Measurements from ENCODE around the gene CNMD.
"Not testable (repeated sequence)": the region's sequence is repeated elsewhere in the genome, so short reads cannot be mapped to it uniquely, and the experiment has no call there.

The CNMD gene

DNA sequence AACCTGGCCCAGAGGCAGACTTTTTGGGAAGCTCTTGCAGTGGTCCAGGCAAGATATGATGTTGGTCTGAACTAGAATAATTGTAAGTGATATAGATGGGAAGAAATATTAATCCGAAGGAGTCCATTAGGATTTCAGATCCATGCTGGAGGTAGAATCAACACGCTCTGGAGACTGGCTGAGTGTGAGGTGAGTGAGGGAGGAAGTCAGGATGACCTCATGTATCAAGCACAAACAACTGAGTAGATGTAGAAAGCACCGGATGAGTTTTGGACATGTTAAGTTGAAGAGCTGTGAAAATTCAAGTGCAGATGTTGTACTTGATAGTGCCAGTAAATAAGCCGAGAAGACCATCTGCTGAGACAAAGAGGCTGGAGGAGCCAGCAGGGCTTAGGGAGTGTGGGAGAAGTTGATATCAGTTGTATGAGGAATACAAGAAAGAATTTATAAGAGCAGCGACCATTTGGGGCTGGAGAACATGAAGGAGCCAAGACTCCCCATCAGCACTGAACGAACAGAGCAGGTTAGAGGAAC, 5.3 kb upstream of the CNMD start:
- no peak for DNase-seq (ENCODE audit: low read depth)

DNA sequence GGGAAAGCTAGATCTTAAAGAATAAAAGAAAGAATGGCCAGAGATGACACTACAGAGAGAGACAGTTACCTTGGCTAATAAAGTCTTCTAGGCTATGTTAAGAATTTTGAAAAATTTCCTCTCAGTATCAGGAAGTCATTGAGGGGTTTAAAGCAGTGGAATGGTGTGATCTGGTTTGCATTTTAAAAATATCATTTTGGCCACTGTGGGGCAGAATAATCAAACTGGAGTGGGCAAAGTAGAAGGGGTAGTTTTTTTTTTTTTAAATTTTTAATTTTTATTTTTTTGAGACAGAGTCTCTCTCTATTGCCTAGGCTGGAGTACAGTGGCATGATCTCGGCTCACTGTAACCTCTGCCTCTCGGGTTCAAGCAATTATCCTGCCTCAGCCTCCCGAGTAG, 4.4 kb upstream of the CNMD start:
- DNase-seq (ENCODE audit: low read depth), result no peak

DNA sequence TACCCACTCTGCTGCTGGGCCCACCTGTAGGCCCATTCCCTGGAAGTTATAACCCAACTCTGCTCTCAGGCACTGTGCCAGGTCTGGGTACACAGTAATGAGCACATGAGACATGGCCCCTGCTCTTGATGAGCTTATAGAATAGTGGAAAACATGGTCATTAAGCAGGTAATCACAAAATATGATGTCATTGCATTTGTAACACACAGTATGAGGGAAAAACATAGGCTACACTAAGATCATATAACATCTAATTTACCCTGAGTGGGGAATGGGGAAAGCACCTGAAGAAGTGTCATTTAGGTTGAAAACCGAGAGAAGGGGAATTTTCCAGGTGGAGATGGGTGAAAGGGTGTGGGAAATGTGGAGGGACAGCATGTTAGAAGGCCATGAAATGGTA, 3.9 kb upstream of the CNMD start:
- no peak for DNase-seq (ENCODE audit: low read depth)

DNA sequence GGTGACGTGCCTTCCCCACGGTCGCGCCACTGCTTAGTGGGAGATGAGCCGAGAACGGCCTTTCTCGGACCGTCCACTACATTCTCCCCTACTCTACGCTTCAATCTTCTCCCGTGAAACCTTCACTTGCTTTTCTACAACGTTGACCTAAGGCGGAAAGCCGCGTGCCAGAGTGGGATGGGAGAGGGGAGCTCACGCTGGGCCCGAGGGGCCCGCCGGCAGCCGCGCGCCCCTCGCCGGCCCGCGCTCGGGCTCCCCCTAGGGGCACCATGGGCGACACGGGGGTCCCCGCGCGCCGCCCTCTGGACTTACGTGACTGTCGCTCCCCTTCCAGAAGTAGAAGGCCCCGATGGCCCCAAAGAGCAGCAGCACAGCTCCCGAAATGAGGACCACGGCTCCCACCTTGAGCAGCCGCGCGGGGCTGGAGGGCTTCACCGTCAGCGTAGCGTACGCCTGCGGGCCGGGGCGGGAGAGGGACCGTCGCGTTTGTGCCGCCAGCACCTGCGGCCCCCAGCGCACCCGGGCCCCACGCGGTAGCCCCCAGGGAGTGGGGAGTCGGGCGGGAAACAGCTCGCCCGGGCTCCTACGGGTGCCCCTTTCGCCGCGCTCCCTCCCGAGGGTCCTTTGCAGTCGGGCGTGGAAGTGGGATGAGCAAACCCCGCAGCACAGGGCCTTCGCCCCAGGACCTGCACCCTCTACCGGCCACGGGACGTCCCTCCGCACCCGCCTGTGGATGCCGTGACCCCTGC, 727 bp downstream of the CNMD start:
- DNase-seq (ENCODE audit: low read depth), result no peak

DNA sequence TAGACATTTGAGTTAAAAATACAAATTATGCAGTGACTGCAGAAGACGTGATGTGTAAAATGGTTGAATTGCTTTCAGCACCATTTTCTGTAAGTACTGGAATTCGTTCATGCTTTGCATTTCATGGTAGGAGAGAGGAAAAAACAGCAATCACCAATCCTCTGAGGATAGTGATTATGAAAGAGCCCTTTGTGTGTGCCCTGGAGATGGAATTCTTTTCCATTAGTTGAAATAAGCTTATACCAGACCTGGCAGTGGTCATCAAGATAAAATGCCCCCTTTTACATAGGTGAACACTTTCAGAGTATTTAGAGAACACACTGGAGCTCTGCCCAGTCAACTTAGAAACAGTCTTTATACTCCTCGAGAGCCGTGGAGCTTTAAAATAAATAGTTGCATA, 1.7 kb downstream of the CNMD start:
- DNase-seq (ENCODE audit: low read depth), result no peak

DNA sequence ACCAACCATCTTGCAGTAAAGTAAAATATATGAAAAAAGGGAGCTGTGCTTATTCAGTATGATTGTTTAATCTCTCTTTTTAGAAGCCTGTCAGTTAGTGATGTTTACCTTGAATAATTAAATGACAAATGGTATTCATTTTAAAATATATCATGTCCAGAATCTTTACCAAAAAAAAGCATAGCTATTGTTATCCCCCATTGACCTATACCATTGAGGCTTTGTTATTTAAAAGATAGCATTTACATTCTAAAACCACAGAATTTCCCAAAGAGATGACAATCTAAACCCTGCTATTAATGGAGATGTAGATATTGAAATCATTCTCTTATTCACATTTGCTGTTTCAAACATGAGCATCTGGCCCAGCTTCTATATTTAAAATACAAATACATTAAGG, 2.2 kb downstream of the CNMD start:
- no peak for DNase-seq (ENCODE audit: low read depth)

DNA sequence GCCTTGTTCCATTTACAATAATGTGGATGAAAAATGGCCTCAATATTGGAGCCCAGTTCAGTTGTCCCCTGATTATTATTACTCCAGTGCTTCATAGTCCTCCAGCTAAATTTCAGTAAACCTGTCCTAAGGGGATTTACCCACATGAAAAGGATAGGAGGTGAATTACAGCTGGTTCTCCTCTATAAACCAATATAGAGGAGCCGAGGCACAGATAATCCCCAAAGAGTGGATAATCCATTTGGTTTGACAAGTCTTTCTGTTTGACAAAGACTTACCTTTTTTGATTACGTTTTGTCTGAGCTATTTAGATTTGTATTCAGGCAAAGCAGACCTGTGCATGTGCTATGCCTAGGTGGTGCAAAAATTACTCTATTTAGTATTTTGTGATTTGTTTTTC, 2.7 kb downstream of the CNMD start:
- DNase-seq (ENCODE audit: low read depth), result no peak

DNA sequence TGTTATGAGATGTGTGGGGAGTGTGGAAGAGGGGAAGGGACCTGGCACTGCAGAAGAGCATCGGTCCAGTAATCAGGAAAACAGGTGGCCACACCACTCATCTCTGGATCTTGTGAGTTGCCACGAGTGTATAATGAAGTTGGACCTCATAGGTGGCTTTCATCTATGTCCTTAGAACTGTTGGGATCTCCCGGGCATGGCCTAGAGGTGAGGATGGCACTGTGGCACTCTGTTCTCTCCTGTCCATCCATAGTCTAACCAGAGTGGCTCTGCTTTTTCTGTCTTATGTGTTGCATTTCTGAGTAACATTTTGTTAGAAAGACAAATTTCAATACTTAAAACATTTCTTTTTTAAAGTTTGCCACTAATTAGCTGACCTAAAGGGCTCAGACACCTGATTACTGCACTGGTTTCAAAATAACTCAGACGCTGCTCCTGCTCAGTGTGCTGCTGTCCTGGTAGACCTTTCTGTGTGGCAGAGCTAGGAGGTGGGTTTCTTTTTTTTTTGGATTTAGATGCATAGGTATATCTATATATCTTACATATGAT, 5.5 kb downstream of the CNMD start:
- DNase-seq (ENCODE audit: low read depth), result no peak

DNA sequence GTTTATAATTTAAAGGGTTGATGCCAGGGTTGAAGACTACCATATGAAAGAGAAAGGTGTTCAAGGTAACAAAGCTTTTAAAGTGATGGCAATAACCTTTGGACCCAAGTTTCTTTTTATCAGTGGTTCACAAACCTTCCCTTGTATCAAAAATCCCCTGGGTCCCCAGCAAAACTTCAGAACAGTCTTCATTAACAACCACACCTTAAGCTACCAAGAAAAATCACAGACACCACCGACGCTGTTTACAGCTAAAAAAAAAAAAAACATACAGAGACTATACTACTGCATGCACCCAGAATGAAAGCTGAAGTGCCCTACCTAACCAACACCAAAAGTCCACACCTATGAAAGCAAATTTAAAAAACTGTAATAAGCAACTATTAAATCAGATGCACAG, 13.4 kb downstream of the CNMD start:
- DNase-seq (ENCODE audit: low read depth), result no peak

DNA sequence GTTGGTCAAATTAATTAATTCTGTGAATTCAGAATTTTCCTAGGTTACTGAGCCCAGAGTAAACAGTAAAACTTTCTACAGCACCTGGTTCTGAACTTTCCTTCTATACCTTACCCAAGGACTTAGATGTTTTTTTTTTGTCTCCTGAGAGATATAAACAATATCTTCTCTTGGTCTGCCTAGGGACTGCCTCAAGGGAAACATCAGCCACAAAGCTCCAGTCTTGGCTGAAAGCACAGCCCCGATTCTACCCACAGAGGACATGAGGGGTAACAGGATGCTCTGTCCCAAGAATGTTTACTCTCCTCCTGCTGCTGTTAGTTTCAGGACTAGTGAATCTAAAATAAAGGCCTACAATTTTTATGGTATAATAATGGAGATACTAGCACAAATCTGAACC, 14.3 kb downstream of the CNMD start:
- DNase-seq (ENCODE audit: low read depth), result no peak

DNA sequence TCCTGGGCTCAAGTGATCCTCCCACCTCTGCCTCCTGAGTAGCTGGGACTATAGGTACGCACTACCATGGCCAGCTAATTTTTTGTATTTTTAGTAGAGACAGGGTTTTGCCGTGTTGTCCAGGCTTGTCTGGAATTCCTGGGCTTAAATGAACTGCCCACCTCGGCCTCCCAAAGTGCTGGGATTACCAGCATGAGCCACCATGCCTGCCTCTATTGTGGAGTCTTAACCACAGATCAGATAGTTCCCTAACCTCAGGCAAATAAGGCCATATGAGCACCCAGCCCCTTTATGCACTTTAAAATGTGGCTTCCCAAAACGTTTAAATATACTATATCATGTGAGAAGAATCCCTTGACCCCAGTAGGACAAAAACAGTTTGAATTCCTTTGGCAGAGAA, 16.4 kb downstream of the CNMD start:
- DNase-seq (ENCODE audit: low read depth), result no peak

DNA sequence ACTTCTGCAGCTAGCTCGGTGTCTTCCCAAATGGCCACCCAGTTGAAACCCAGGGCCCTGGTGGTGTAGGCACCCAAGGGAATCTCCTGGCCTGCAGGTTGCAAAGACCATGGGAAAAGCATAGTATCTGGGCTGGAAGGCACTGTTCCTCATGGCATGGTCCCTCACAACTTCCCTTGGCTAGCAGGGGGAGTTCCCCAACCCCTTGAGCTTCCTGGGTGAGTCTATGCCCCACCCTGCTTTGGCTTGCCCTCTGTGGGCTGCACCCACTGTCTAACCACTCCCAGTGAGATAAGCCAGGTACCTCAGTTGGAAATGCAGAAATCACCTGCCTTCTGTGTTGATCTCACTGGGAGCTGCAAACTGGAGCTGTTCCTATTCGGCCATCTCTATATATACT, 18.3 kb downstream of the CNMD start:
- not testable (repeated sequence) for DNase-seq (ENCODE audit: low read depth)

DNA sequence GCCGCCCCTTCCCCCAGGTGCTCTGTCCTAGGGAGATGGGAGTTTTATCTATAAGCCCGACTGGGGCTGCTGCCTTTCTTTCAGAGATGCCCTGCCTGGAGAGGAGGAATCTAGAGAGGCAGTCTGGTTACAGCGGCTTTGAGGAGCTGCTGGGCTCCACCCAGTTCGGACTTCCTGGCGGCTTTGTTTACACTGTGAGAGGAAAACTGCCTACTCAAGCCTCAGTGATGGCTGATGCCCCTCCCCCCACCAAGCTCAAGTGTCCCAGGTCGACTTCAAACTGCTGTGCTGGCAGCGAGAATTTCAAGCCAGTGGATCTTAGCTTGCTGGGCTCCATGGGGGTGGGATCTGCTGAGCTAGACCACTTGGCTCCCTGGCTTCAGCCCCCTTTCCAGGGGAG, 18.7 kb downstream of the CNMD start:
- not testable (repeated sequence) for DNase-seq (ENCODE audit: low read depth)

DNA sequence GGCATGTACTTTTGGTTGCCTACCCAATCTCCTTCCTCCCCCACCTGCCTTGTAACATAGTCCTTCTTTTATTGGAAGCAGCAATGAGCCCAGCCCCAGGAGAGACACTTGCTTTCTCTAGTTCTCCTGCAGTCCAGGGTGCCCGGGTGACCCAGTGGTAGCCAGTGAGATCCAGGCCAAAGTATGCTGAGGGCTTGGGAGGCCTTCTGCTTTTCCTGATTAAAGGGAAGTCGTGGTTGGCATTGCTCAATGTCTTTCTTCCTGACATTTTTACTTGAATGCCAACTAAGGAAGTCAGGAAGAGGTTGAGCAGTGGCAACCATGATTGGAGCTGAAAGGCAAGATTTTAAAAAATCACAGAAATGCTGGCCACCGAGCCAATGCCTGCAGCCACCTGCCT, 25.7 kb downstream of the CNMD start:
- no peak for DNase-seq (ENCODE audit: low read depth)

DNA sequence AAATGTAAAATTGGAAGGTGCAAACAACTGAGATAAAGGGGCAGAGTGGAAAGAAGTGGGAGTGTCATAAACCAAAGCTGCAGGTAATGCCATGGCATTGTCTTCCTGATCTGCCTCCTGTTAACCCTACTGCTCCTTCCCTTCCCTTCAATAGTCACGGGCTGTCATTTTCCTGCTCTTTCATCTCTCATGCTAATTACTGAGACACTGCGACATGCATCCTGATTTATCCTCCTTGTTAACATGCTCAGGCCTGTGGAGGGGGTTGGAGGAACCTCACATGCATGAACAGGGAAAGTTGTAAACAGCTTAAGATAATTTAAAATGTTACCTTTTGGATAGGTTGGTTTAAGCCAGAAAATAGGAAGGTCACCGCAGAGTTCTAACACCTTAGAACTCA, 27.2 kb downstream of the CNMD start:
- no peak for DNase-seq (ENCODE audit: low read depth)

DNA sequence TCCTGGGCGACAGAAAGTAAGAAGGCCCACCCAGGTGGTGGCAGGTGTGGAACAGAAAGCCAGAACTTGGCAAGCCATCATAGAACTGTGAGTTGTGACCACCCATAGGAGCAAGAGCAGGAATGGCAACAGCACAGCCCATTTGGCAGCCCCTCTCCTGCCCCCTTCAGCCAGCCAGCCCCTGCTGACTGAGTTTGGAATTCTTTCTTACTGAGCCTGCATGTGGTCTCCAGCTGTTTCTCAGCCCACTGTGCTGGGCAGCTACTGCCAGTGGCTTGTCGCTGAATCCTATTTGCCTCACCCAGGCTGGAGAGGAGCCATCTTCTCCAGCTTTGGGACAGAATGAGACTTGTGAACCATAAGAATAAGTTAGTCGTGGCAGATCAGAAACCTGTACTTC, 28.3 kb downstream of the CNMD start:
- DNase-seq (ENCODE audit: low read depth), result no peak

DNA sequence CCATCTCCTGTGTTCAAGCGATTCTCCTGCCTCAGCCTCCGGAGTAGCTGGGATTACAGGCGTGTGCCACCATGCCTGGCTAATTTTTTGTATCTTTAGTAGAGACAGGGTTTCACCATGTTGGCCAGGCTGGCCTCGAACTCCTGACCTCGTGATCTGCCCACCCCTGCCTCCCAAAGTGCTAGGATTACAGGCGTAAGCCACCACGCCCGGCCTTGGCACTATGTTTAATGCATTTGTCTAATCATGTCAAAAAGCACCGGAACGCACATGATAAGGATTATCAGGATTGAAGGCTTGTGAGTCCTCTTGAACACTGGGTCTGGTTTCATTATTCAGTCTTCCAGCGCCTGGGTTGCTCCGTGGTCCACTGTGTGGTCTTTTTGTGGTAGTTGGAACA, 31.4 kb downstream of the CNMD start:
- DNase-seq (ENCODE audit: low read depth), result not testable (repeated sequence)

DNA sequence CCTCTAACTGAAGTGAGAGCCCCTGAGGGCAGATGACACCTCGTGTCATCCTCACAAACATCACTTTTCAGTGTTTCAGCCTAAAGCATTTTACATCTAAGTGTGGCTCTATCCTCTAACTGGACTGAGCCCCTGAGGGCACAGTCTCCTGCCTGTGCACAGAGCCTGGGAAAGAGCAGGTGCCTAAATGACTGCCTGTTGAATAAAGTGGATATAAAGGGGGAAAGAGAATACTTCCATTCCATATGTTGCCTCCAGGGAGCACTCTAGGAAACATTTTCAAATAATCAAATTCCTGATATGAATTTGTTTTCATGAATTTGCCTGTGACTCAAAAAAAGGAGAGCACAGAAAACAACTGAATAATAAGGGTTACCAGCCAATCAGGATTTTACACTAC, 32.2 kb downstream of the CNMD start:
- no peak for DNase-seq (ENCODE audit: low read depth)

DNA sequence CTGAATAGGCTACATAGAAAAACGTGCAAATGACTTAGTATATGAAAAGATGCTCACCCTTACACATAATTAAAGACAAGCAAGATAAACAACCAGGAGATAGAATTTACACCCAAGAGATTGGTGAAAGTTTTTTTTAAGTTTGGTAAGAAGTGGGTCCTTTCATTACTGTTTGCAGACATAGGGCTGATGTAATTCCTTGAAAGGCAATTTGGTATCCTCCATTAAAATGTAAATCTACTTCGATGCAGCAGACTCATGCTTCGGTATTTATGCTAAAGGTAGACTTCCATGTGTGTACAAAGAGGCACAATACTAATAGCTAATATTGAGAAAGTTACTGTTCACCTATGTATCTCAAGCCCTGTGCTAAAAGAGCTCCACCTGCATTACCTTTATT, 33.5 kb downstream of the CNMD start:
- DNase-seq (ENCODE audit: low read depth), result no peak

DNA sequence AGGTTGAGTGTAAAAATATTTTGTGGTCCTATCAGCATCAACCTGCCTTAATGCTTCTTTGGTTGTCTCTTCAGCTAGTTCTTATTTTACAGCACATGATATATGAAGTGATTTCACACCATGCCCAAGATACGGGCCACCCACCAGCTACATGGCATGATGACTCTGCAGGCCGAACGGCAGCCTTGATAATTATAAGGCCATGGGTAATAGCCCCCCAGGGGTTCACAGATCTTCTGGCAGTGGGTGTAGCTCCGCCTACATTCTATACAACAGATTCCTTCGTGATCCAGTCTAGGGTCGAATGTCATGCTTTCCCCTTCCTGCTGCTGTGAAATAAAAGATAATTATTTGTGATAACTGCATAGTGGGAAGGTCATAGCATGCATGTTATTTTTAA, 36.1 kb downstream of the CNMD start:
- DNase-seq (ENCODE audit: low read depth), result no peak

DNA sequence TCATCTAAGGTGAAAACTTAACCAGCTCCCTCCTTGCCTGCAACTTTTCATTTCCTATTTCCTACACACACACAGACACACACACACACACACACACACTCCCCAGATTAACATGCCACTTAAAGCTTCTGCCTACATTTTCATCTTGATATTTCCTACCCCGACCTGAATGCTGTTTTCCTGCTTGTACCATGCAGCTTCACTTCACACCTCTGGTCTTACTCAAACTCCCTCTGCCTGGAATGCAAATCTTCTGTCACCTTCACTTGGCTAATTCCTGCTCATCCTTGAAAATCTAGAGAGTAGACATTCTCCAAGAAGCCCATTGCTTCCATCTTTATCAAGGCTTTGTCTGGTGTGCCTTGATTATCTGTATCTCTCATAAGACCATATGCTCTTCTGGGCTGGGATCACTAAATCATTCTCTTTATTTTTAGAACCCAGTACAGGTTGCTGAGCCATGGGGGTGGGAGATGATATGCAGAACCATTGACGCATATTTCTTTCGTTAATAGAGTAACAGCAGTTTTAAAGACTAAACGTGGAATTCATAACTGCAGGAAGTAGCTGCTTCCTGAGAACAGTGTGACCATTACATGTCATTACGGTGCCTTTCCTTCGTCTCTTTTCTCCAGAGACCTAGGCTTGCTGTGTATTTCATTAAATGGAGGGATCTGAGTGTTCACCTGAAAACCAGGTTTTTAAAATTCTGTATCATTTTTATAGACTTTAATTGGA, 37.7 kb downstream of the CNMD start:
- no peak for DNase-seq (ENCODE audit: low read depth)

DNA sequence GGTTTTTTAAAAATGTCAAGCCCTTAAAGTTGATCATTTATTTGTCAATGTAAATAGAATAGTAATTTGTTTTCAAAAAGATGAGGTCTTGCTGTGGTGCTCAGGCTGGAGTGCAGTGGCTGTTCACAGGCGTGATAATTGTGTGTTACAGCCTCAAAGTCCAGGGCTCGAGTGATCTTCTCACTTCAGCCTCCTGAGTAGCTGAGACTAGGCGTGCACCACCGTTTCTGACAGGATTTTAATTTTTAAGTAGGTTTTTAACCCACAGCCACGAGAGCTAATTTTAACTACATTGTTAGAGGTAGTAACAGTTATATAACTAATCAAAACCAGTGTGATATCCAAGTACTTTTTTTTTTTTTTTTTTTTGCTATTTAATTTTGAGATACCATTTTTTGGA, 43.1 kb downstream of the CNMD start:
- DNase-seq (ENCODE audit: low read depth), result no peak

DNA sequence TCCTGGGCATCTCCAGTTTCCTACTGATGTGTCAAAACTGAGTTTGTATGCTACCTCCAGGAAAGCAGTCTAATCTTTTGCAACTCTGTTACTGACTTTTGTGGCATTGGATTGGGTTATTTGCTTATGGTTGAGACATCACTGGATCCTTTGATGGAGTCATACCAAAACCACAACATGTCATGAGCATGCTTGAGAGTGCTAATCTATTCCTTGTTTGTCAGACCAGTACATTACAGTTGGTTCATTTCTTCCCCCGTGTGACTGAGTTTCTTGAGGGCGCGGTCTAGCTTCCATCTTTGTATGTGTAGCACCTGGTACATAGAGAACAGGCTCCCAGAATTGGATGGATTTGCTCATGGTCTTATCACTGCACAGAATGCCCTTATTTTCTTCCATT, 43.8 kb downstream of the CNMD start:
- DNase-seq (ENCODE audit: low read depth), result no peak
